HG02885 (cell line): Measurements from ENCODE around the gene DNER.
A peak's percentile ranks its signal among the peaks of the same experiment; 100 is the strongest.
"Not testable (repeated sequence)": the region's sequence is repeated elsewhere in the genome, so short reads cannot be mapped to it uniquely, and the experiment has no call there.

Experiments
- ATAC-seq: cut with Tn5 transposase; IDR thresholded peaks from one replicate; pipeline ENCODE4 v1.9.1; 2021; ENCODE audit warnings: mild to moderate bottlenecking; ENCODE audit not compliant: unreplicated experiment, poor library complexity

The DNER gene

DNA sequence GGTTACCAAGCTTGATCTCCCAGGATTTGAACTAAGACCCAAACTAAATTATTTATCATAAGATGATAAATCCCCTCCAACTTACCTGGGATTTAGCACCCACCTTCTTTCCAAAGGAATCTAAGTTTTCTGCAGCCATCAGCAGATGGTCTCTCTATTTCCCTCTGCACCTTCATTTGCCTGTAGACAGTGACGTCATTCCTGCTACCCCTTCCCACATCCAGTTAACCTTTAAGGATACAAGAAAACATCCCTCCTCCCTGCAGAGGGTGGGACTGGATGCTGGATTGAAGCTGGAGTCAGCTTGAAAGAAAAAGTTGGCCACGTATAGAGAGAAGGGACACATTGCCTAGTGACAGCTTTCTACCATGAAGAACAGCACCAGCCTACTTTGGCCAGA is 3.7 kb upstream of the DNER start:
- ATAC-seq, result no peak

DNA sequence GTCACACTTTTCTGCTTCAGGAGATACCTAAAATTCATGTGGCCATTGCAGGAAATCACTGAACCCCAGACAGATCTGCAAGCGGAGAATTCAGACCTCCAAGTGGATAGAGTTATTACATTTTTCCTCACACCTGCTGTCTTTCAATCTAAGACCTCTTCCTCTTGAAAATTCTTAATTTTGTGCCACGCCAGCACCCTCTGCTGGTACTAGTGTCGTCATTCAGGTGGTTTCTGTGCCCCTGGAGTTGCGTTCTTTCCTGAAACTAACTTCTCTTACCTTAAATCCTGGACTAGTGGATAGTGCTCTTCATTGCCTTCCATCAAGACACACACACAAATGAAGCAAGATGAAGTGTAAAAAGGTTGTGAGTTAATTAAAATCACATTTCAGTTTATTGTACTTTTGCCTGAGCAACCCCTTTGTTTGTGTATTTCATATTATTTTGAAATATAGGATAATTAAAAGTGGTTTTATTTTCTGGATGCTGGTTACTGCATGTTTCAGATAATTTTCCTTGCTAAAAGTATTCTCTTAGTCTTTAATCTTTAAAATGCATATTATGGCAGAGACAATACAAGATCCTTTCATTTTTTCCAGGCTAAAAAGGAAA is 1.6 kb upstream of the DNER start:
- ATAC-seq, result no peak

DNA sequence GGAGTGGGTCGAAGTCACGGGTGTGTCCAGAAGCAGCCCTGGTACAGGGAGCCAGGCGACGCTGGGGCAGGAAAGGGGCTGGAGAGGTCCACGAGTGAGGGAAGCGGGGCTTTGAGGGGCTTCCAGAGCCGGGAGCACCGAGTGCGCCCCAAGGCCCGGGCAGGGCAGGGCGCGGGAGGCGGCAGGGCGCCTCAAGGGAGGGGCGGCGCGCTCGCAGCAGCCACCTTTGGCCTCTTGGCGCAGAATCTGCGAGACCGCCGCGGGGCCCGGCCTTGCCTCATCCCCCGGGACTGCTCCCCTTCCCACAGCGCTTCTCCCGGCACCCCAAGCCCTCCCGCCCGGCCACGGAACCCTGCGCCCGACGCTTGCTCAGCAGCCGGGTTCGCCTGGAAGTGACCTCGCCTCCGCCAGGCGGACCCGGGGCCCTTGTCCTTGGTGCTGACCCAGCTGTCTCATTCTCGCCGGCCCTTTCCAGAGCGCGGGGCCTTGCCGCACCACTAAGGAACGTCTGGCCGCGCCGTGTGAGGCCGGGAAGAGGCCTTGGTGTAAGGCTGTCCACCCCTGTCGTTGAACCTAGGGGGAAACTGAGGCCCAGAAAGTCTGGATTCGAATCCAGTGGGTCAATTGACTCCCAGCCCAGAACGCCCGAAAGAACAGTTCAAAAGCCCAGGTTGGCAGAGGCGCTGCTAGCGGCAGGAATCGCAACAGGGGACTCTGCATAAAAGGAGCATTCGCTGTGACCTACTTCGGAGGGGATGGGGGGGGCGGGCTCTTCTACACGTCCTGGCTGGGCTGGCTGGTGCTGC is 584 bp upstream of the DNER start:
- ATAC-seq, result peak; percentile 32

DNA sequence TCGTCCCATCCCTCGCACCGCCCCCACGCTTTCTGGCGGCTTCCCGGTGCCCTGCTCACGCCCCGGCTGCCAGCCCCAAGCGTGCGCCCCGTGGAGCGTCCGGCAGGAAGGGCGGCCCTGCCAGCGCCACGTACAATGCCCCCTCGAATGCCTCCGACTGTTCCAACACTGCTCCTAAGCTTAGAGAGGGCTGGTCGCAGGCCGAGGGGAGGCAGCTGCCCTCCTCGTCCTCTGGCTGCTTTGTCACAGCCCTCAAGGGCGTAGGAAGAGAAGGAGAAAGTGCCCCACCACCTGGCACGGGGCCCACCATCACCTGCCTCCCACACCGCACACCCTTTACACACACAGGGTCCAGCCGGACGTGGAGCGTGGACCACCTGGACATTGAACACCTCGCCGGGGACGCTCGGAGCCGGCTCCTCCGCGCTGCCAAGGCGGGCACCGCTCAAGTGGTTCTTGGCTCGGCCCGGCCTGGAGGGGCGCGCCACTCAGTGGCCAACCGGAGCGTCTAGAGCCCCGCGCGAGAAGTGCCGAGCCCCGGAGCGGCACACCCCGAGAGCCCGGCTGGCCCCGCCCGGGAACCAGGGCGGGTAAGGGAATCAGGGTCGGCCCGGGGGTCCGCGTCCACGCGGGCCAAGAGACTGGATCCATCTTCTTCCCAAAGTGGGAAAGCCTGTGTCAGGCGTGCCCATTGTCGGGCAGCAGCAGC is 830 bp downstream of the DNER start:
- peak; percentile 22 for ATAC-seq

DNA sequence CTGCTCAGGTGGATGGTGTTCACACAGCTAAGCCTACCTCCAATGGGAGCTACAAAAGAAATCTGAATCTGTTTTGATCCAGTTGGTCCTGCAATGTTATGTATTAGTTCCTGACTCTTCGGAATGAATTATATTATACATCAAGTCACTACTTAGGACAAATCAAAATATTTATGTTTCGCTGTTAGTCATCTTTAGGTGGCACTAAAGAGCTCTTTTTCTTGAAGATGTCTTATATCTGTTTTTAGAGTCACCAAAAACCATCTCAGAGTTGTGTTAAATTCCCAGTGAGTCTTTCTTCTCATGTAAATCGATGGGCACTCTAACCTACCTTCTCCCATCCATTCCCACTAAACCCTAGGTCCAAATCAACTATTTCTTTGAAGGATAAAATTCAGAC is 2.2 kb downstream of the DNER start:
- no peak for ATAC-seq

DNA sequence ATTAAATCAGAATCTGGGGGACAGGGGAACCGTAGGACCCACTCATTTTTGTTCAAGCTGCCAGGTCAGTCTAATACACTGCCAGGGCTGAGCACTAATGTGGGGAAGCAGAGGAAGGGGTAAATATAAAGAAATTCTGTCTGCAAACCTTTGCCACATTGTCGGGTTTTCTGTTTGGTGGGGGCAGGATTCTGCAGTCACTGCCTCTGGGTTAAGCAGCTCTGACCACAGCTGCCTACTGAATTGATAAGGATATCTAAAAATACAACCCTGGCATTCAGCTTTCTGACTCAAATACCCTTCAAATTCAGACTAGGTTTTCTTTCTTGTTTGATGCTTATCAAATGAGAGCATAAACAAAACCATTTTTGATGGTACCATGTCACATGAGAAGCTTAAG is 6.0 kb downstream of the DNER start:
- no peak for ATAC-seq

DNA sequence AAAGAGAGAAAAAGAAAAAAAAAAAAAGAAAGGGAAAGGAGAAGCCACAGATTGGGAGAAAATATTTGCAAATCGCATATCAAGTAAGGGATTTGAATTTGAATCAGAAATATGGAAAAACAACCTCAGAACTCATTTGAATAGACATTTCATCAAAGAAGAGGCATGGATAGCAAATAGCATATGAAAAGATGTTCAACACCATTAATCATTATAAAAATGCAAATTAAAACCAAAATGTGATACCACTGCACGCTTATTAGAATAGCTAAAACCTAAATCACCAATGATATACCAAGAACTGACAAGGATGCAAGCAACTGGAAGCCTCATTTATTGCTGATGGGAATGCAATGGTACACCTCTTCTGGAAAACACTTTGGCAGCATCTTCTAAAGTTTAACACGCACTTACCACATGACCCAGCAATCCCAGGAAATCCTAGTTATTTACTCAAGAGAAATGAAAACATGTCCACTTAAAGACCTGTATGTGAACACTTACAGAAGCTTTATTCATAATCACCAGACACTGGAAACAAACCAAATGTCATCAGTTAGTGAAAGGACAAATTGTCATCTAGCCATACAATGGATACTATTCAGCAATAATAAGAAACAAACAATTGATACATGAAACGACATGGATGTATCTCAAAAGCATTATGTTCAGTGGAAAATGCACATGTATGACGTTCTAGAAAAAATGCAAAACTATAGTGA is 10.3 kb downstream of the DNER start:
- ATAC-seq, result no peak

DNA sequence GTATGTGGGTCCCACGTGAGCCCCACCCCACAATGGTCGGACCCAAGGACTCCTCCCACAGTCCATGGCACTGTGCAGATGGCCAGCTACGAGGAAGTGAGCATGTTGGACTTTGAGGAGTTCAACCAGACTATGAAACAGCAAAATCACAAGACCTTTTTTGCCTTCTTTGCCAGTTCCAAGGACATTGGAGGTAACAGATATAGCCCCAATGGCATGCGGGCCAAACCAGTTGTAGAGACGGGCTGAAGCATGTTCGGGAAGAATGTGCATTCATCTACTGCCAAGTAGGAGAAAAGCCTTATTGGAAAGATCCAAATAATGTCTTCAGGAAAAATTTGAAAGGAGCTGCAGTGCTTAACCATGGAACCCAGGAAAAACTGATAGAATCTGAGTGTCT is 12.6 kb downstream of the DNER start:
- ATAC-seq, result no peak

DNA sequence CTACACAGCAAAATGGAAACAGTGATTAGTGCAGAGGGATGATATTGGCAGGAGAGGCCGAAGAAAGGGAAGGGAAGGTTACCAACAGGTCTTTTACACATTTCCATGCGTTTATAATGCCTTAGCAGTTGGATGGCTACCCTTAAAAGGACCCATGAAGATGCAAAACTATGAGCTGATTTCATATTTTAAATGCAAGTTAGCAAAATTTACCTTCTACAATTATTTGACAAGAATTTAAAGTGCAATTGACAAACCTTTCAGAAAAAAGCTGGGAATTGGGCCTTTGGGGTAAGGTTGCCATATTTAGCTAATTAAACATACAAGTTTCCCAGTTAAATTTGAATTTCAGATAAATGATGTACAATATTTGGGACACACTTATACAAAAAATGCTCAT is 13.3 kb downstream of the DNER start:
- no peak for ATAC-seq

DNA sequence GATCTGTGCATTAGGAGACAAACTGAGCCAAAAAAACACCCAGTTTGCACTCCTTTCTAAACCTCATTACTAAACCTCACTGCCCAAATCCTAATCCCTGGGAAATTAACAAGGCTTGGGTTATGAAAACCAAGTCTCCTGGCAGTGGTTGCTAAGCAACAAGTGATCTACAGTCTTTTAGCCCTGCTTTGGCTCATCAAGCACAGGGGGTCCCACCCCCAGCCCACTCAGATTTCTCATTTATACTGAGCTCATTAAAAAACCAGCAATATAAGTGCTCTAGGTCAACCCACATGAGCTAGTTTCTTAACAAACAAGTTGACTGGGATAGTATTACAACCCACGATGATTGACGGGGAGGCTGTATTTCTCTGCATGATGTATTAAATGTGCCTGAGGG is 18.4 kb downstream of the DNER start:
- no peak for ATAC-seq

DNA sequence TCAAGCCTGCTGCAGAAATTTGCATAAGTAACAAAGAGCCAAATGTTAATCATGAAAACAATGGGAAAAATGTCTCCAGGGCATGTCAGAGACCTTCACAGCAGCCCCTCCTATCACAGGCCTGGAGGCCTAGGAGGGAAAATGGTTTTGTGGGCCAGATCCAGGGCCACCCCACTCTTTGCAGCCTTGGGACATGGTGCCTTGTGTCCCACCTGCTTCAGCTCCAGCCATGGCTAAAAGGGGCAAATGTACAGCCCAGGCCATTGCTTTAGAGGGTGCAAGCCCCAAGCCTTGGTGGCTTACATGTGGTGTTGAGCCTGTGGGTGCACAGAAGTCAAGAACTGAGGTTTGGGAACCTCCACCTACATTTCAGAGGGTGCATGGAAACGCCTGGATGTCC is 20.5 kb downstream of the DNER start:
- ATAC-seq, result not testable (repeated sequence)

DNA sequence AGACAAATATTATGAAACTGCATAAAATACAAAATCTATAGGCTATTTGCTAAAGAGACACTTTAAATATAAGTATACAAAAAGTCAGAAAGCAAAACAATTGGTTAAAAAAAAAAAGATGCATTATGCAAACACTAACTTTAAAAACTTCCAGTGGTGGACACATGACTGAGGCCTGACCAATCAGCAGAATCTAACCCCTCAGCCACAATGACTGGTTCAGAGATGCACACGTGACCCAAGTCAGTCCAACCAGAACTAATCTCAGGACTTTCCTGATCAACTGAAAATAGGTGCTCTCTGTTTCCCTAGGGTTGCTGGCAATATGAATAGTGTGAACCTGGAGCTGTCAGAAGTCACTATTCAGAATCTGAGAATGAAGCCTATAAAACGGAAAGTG is 22.7 kb downstream of the DNER start:
- ATAC-seq, result no peak

DNA sequence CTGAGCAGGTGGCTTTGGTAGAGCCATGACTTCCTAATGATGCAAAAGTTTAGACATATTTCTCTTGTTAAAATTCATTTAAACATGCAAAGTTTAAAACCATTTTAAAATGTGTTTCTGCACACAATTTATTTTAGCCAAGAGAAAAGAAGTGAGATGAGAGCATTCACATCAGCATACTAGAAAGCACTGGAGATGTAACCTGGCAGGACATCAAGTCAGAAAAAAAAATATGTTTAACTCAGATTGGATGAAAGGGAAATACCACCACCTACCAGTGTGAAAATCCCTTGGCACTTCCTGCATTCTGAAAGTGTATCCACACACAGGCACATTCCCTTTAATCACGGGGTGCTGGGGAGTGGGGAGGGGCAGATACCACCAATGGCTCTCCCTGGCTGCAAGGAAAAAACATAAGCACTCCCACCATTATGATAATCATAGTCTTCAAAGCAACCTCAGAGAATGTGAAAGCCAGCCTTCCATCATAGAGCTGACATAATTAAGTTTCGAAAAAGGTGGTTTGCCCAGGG is 25.0 kb downstream of the DNER start:
- no peak for ATAC-seq

DNA sequence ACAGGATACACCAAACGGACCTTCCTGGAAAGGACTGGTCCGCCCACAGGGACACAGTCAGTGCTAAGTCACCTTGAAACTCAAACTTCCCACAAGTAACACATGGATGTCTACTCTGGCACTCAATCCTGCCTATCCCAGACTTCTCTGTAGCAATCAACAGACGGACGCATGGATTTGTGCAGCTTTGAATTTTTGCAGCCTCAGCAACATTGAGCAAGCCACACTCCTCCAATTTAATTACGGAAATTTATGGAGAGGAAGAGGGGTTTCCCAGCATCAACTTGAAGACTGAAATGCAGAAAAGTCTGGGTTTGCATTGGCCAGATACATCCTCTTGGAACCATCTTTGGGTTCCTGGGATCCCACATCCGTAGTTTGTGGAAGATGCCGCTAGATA is 26.2 kb downstream of the DNER start:
- no peak for ATAC-seq

DNA sequence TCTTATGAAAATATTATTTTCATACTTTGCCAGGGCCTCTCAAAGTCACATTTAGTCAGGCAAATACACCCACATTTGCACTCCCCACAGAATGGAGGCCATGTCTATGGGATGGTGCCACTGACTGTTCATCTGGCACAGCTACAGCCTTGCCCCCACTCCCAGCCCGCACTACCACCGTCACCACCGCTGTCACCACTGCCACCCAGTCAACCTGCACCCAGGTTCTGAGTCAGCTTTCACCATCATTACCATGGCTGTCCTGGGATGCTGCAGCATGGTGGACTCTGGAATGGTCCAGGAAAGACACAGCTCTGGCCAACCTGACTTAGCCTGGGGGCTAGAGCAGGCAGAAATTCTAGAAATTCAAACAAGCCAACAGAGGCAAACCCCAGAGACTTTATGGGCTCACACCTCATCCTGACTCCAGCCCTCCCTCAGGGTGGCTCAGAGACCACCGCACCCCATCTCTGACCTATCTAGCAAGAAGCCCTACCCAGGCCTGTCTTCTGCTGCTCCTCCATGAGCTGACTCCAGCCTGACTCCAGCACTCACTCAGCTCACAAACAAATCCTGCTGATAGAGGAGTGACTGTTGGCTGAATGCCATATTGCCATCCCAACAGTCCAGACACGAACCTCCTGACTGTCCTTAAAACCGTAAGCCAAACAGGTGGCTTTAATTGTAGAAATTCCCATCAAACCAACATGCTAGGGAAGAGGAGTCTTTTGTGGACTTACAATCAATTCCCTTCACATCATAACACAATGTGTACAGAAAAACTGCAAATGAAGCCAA is 28.0 kb downstream of the DNER start:
- no peak for ATAC-seq

DNA sequence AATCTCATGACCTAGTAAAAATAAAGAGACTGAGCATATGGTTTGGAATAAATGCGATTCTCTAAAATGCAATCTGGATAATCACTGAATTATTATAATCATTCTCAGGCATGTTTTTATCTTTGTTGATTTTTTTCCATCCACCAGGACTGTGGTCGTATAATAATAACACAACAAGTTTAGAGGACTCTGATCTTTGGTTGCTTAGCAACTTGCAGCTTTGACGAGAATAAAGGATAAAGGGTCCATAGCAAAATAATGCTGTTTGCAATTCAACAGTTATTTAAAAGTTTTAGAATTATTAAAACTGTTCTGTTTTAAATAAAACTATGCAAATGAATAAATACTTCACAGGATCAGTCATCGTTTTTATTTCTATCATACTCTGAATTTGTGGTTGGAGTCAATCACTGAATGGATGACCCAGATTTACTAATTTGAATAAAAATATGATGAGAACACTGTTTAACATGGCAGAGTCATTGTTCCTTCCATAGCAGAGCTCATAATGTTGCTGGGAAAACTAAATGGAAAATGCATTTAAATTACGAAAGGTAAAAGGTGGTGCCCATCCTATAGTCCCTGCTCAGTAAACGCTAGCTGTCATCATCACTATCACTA is 29.3 kb downstream of the DNER start:
- ATAC-seq, result no peak

DNA sequence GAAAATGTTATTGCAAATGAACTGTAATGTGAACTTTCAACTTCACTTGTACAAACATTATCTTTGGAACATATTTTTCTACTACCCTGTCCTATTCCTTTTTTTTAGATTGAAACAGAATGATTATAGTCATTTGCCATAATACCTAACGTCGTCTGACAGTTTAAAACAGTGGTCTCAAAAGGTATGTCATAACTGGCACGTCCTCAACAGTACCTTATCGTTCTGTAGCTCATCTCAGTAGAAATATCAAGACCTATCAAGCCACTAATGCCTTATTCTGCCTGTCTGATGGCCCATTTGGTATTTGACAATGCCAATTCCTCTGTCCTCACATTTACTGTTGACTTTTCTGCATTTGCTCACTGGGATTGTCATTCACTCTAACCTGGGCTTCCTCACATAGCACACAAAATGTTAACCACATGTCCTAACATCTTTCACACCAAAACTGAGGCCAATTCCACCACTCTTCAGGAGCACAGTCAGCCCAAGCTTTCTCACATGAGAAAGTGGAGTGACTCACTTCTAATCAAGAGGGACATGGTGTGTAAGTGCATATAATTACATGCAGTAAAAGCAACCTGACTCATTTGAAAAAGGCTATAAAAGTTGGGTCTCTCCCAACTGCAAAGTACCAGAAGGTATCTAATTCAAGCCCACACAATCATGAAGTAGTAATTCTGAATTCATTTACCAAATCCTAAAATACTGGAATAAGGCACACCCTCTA is 34.8 kb downstream of the DNER start:
- no peak for ATAC-seq

DNA sequence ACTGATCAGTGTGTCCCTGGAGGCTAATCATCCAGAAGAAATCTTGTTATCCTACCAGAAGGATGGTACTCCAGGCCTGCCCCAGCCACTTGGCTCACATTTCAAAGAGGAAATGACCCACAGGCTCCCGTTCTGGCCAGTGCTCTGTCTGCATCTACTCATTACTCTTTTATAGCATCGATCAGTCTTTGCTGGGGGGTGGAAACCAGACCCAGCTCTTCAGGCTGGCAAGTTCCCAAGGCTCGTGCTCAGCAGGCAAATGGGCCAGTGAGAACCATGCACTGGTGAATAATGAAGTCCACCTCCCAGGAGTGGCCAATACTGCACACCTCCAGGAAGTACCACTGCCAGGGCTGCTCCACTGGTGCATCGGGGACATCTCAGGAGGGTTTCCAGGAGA is 38.8 kb downstream of the DNER start:
- no peak for ATAC-seq
